ENCODE data around the gene JMJD8. TPM values are rescaled to one million over a fixed set of nuclear protein-coding genes. Genes with fewer than 3 reads are reported as not detected.
A peak's percentile ranks its signal among the peaks of the same experiment; 100 is the strongest.

Gene JMJD8
- total and polyA plus RNA-seq, 10 of the 15 experiments (the other 5 are each of a cell fraction or from before 2014, with no cell fraction given), result 1.00 to 50.4 (median 30.7) TPM

- TF ChIP-seq ZBTB40 (IDR thresholded peaks at IDR 0.05; ENCODE audit: borderline replicate concordance), result peak; percentile 82
- TF ChIP-seq ZBED1 (IDR thresholded peaks at IDR 0.05; ENCODE audit: borderline replicate concordance), result no peak
- 0 out of 4 replicates have a peak, but pooled peaks of 1 of the 2 experiments have one; percentile 51 for TF ChIP-seq SRF (IDR thresholded peaks at IDR 0.05; ENCODE audit: low read depth in 2 of 2, low read length in 2 of 2)
- no peak for TF ChIP-seq SMAD1 (IDR thresholded peaks at IDR 0.05; ENCODE audit: low read depth, partially characterized antibody)
- TF ChIP-seq NFXL1 (IDR thresholded peaks at IDR 0.05; ENCODE audit: borderline replicate concordance), result no peak
- peak; percentile 72 to 95 (median 93); a peak in 5 of 6 replicates for TF ChIP-seq CTCF (IDR thresholded peaks at IDR 0.05 in 2 of 3, conservative IDR thresholded peaks at IDR 0.05 in 1 of 3; ENCODE audit: control insufficient read depth in 2 of 3, extremely low read depth in 1 of 3, insufficient read depth in 1 of 3, low read depth in 3 of 3, low read length in 3 of 3)
- TF ChIP-seq RCOR1 (conservative IDR thresholded peaks at IDR 0.05; ENCODE audit: low read depth, low read length), result no peak
- no peak for TF ChIP-seq PBX3 (IDR thresholded peaks at IDR 0.05; ENCODE audit: insufficient replicate concordance, low read depth, low read length)
- TF ChIP-seq ZNF622 (IDR thresholded peaks at IDR 0.05), result no peak
- TF ChIP-seq NFYA (IDR thresholded peaks at IDR 0.05; ENCODE audit: borderline replicate concordance, low read depth, low read length), result no peak
- TF ChIP-seq POLR2A (IDR thresholded peaks at IDR 0.05; ENCODE audit: low read depth, low read length), result peak; percentile 95
- TF ChIP-seq FOXM1 (IDR thresholded peaks at IDR 0.05; ENCODE audit: low read depth, low read length), result no peak
- peak; percentile 76 for TF ChIP-seq NKRF (conservative IDR thresholded peaks at IDR 0.05)
- no peak for TF ChIP-seq STAT3 (IDR thresholded peaks at IDR 0.05; ENCODE audit: low read depth, low read length)
- no peak for TF ChIP-seq EZH2 (IDR thresholded peaks at IDR 0.05; ENCODE audit: borderline replicate concordance, control insufficient read depth, low read depth, low read length)
- TF ChIP-seq E2F4 (IDR thresholded peaks at IDR 0.05; ENCODE audit: low read depth, low read length), result no peak
- TF ChIP-seq NRF1 (conservative IDR thresholded peaks at IDR 0.05; ENCODE audit: low read depth, low read length), result no peak
- no peak for TF ChIP-seq MTA3 (IDR thresholded peaks at IDR 0.05; ENCODE audit: borderline replicate concordance, low read length)
- no peak for TF ChIP-seq ZNF274 (IDR thresholded peaks at IDR 0.05; ENCODE audit: insufficient read depth, insufficient read length)
- TF ChIP-seq PML (IDR thresholded peaks at IDR 0.05; ENCODE audit: low read length), result no peak
These were observed 16.2 kb downstream of the JMJD8 start, which contains the start of gene RHOT2 (continued) for GRCh38 chr16:667780-668518.
